D721Med (cell line): Measurements from ENCODE around the gene FHL2.

ENCODE experiments used
- DNase-seq: peaks from one replicate; pipeline ENCODE4 v3.0.0; 2011; ENCODE audit warnings: low spot score; ENCODE audit not compliant: insufficient read length
- FAIRE-seq: peaks from 2 replicates; lab custom pipeline; 2011; peaks lifted over from hg19 to GRCh38; lab: Jason Lieb, UNC
- TF ChIP-seq, protein P1 (sequence below): IDR thresholded peaks from 2 replicates; pipeline ENCODE4 v1.5.1; 2012; ENCODE audit warnings: mild to moderate bottlenecking, control low read depth; ENCODE audit not compliant: insufficient read depth; ENCODE audit errors: missing control alignments

The FHL2 gene

DNA sequence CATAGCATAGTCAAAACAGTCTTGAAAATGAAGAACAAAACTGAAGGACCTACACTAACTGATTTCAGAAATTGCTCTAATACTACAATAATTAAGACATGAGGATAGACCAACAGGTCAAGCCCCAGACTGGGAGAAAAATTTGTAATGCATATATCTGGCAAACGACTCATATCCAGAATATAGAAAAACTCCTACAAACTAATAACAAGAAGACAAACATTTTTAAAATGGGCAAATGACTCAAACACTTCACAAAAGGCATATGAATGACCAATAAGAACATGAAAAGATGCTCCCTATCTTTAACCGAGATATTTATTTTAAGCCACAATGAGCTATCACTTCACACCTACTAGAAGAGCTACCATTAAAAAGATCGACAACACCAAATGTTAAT is 83.5 kb downstream of the FHL2 start:
- FAIRE-seq (no peak), DNase-seq (no peak)
- TF ChIP-seq, protein P1, sequence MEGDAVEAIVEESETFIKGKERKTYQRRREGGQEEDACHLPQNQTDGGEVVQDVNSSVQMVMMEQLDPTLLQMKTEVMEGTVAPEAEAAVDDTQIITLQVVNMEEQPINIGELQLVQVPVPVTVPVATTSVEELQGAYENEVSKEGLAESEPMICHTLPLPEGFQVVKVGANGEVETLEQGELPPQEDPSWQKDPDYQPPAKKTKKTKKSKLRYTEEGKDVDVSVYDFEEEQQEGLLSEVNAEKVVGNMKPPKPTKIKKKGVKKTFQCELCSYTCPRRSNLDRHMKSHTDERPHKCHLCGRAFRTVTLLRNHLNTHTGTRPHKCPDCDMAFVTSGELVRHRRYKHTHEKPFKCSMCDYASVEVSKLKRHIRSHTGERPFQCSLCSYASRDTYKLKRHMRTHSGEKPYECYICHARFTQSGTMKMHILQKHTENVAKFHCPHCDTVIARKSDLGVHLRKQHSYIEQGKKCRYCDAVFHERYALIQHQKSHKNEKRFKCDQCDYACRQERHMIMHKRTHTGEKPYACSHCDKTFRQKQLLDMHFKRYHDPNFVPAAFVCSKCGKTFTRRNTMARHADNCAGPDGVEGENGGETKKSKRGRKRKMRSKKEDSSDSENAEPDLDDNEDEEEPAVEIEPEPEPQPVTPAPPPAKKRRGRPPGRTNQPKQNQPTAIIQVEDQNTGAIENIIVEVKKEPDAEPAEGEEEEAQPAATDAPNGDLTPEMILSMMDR: no peak

DNA sequence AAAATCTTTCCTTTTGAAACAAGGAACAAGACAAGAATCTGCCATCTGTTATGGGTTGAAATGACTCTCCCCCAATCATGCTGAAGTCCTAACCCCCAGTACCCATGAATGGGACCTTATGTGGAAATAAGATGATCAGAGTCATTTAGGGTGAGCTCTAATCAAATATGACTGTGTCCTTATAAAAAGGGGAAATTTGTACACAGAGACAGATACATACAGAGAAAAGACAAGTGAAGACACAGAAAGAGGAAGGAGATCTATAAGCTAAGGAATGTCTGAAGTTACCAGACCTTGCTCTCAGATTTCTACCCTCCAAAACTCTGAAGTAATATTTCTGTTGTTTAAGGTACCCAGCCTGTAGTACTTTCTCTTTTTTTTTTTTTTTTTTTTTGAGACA is 85.0 kb downstream of the FHL2 start:
- FAIRE-seq (no peak), DNase-seq (no peak)
- TF ChIP-seq, protein P1: no peak
